Muscle of leg (tissue), 11 donors: ENCODE results near the gene CSH2. TPM values are rescaled to one million over a fixed set of nuclear protein-coding genes. Genes with fewer than 3 reads are reported as not detected.

Experiments used
- DNase-seq: peaks from one replicate; pipeline ENCODE4 v3.0.0; 2013
- H3K27ac ChIP-seq: one replicate; pipeline ENCODE4 v1.5.1; 2013; ENCODE audit warnings: mild to moderate bottlenecking, low read length, control low read depth
- H3K27me3 ChIP-seq: one replicate; pipeline ENCODE4 v1.6.1; 2013; ENCODE audit warnings: low read length; ENCODE audit not compliant: control insufficient read depth, insufficient read depth
- H3K36me3 ChIP-seq: one replicate; pipeline ENCODE4 v1.6.1; 2013; ENCODE audit warnings: low read length; ENCODE audit not compliant: control insufficient read depth, insufficient read depth
- H3K4me1 ChIP-seq: one replicate; pipeline ENCODE4 v1.6.1; 2013; ENCODE audit warnings: low read length; ENCODE audit not compliant: control insufficient read depth, insufficient read depth
- H3K4me3 ChIP-seq: one replicate; pipeline ENCODE4 v1.5.1; 2013; ENCODE audit warnings: low read length, control low read depth
- H3K9me3 ChIP-seq: replicated peaks from 2 replicates; pipeline ENCODE4 v1.6.1; 2013; ENCODE audit warnings: low read depth, low read length; ENCODE audit not compliant: control insufficient read depth
- WGBS: methylation state at CpG from one replicate; pipeline ENCODE4 v1.1.5; 2013; ENCODE audit warnings: missing lambda C conversion rate; ENCODE audit not compliant: insufficient coverage; 5-methylcytosine and 5-hydroxymethylcytosine counted together
- polyA plus RNA-seq, 8 donors: library from polyadenylated mRNA; unstranded; fragments of 120-200 nt; gene quantifications; one replicate each; pipeline versions ENCODE4 v1.2.1 to v1.2.3, GENCODE V29; 2013; ENCODE audit warnings: inconsistent platforms in 1 of 8, low replicate concordance in 1 of 8; ENCODE audit not compliant: insufficient read length in 8 of 8, insufficient read depth in 1 of 8
- total RNA-seq: library from RNA; stranded (reverse); fragments of 120-200 nt; gene quantifications from one replicate; pipeline ENCODE4 v1.2.4, GENCODE V29; 2013

The CSH2 gene
- total and polyA plus RNA-seq, 9 donors, result 0.31 to 10.1 (median 3.5) TPM; not detected in 1

GRCh38 chr17:63827002-63827800 is 46.3 kb downstream of the CSH2 start, which contains the start of the genes FTSJ3 and PSMC5:
Gene FTSJ3 (minus strand): TSS chr17:63827663. CDS start chr17:63826902, 761 bp downstream.
Gene PSMC5 (plus strand): TSS chr17:63827431. CDS start chr17:63827491, 60 bp downstream.
- Histone ChIP-seq H3K4me1 (peaks cover 15% of the 10 kb centered on the region), H3K9me3 (no peaks in the 10 kb centered on the region), H3K27ac (peak within 1 kb of the TSS; percentile 90), H3K27me3 (no peaks in the 10 kb centered on the region), H3K4me3 (peak within 1 kb of the TSS; percentile 92), H3K36me3 (peaks cover 68% of the 10 kb centered on the region)
- WGBS, result under 1% methylated on average over 45 of the region's 58 CpGs
- DNase-seq, result peak; percentile 99

- WGBS, result 0% methylated on average over 17 of the region's 31 CpGs
- peak overlapping the region; percentile 90 for H3K27ac ChIP-seq
- H3K27me3 ChIP-seq, result no peaks in the 10 kb centered on the region
- H3K9me3 ChIP-seq, result no peaks in the 10 kb centered on the region
- peak overlapping the region; percentile 92 for H3K4me3 ChIP-seq
- no peak for DNase-seq
- peaks cover 15% of the 10 kb centered on the region for H3K4me1 ChIP-seq
- peaks cover 68% of the 10 kb centered on the region for H3K36me3 ChIP-seq
Measured at GRCh38 chr17:63826468-63827001, 46.9 kb downstream of the CSH2 start.

DNA sequence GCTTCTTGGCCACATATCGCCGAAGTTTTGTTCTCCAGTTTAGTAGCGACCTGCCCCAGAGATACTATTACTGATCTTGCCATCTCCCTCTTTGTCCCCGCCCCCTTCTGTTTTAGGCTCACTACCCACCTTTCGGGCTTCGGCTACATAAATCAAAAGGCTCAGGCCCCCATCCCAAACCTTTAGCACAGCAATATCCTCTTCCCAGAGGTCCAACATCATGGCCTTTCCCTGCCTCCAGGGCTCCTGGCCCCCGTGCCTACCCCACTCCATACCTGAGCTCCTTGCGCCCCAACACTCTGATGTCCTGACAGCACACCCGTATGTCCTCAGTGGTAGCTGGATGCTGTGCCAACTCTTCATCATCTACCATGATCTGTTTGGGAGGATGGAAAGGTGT is 49.1 kb downstream of the CSH2 start:
- H3K9me3 ChIP-seq, result no peaks in the 10 kb centered on the region
- H3K36me3 ChIP-seq, result peaks cover 65% of the 10 kb centered on the region
- 95% methylated on average over 7 of the region's 9 CpGs for WGBS
- H3K27me3 ChIP-seq, result no peaks in the 10 kb centered on the region
- DNase-seq, result no peak
- H3K4me3 ChIP-seq, result no peak overlapping the region
- H3K27ac ChIP-seq, result no peak overlapping the region
- peaks cover 15% of the 10 kb centered on the region for H3K4me1 ChIP-seq

DNA sequence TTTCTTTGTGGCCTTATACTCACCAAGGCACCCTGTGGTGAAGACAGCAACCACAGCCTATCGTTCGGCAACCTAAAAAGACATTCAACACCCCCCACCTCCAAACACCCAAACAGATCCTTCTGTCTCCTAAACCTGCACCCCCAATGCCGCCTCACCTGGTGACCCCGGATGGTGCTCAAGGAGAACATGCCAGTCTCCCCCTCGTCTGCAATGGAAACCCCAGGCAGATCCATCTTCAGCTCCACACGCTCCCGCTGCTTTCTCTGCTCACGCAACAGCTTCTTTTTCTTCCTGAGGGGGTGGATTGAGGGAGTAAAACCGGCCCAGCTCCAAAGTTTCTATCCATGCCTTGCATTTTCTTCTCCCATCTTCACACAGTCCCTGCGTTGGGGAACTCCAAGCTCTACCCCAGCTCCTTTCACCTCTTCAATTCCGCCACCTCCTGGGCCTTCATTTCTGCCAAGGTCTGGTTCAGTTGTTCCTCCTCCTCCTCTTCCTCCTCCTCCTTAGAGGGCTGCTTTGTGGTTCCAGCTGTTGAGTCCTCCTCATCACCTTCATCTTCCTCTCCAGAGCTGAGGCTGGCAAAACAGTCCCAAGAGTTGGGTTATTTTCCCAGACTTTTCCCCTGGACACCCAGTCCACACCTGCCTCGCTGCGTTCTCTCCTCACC is 49.7 kb downstream of the CSH2 start:
- no peak overlapping the region for H3K27ac ChIP-seq
- peaks cover 63% of the 10 kb centered on the region for H3K36me3 ChIP-seq
- no peaks in the 10 kb centered on the region for H3K27me3 ChIP-seq
- no peak for DNase-seq
- WGBS, result 90% methylated on average over 8 of the region's 13 CpGs
- no peak overlapping the region for H3K4me3 ChIP-seq
- no peaks in the 10 kb centered on the region for H3K9me3 ChIP-seq
- peaks cover 15% of the 10 kb centered on the region for H3K4me1 ChIP-seq

- Histone ChIP-seq H3K27me3 (no peaks in the 10 kb centered on the region), H3K27ac (no peak overlapping the region), H3K9me3 (no peaks in the 10 kb centered on the region), H3K36me3 (peaks cover 75% of the 10 kb centered on the region), H3K4me1 (peaks cover 10% of the 10 kb centered on the region), H3K4me3 (no peak overlapping the region)
- no peak for DNase-seq
Measured at GRCh38 chr17:63822537-63822936, 50.9 kb downstream of the CSH2 start.

Other genes with a start within 250 kb of the CSH2 start
- 7.7 TPM for gene LIMD2, start 173.6 kb downstream of the CSH2 start, total RNA-seq
- gene LIMD2, start 173.6 kb downstream of the CSH2 start, polyA plus RNA-seq, result 10 to 100 TPM in 5 of 8 donors, 1 to 10 TPM in 3; 9.0 to 15.5 (median 11.7) TPM
- 15.1 TPM for gene STRADA, start 131.9 kb downstream of the CSH2 start, total RNA-seq
- gene STRADA, start 131.9 kb downstream of the CSH2 start, polyA plus RNA-seq, result 10 to 100 TPM; 20.3 to 35.4 (median 26.1) TPM
- 39.1 TPM for gene CCDC47, start 100.1 kb downstream of the CSH2 start, total RNA-seq
- gene CCDC47, start 100.1 kb downstream of the CSH2 start, polyA plus RNA-seq, result 10 to 100 TPM; 42.5 to 65.9 (median 52.9) TPM
- gene DDX42, start 99.5 kb downstream of the CSH2 start, total RNA-seq, result 61.8 TPM
- 100 to 1,000 TPM in 4 of 8 donors, 10 to 100 TPM in 4; 85.6 to 110 (median 96.5) TPM for gene DDX42, start 99.5 kb downstream of the CSH2 start, polyA plus RNA-seq
- 20.3 TPM for gene PSMC5, start 46.2 kb downstream of the CSH2 start, total RNA-seq
- gene PSMC5, start 46.2 kb downstream of the CSH2 start, polyA plus RNA-seq, result 100 to 1,000 TPM; 101 to 127 (median 114) TPM
- 29.1 TPM for gene FTSJ3, start 46.0 kb downstream of the CSH2 start, total RNA-seq
- 10 to 100 TPM; 35.2 to 45.4 (median 37.5) TPM for gene FTSJ3, start 46.0 kb downstream of the CSH2 start, polyA plus RNA-seq
- 39.1 TPM for gene SMARCD2, start 31.0 kb downstream of the CSH2 start, total RNA-seq
- 10 to 100 TPM; 24.5 to 41.9 (median 31.7) TPM for gene SMARCD2, start 31.0 kb downstream of the CSH2 start, polyA plus RNA-seq
- 0.27 TPM for gene GH2, start 8.3 kb upstream of the CSH2 start, total RNA-seq
- under 1 TPM in 1 of 8 donors, not detected in 7; 0.35 TPM for gene GH2, start 8.3 kb upstream of the CSH2 start, polyA plus RNA-seq
- 21.9 TPM for gene CSH1, start 22.9 kb upstream of the CSH2 start, total RNA-seq
- gene CSH1, start 22.9 kb upstream of the CSH2 start, polyA plus RNA-seq, result 10 to 100 TPM in 2 of 8 donors, 1 to 10 TPM in 5, under 1 TPM in 1; 0.78 to 15.9 (median 3.9) TPM
- gene CSHL1, start 37.6 kb upstream of the CSH2 start, total RNA-seq, result 0.27 TPM
- under 1 TPM in 3 of 8 donors, not detected in 5; 0.28 to 0.55 (median 0.30) TPM for gene CSHL1, start 37.6 kb upstream of the CSH2 start, polyA plus RNA-seq
- gene GH1, start 45.2 kb upstream of the CSH2 start, total RNA-seq, result not detected
- gene GH1, start 45.2 kb upstream of the CSH2 start, polyA plus RNA-seq, result under 1 TPM in 1 of 8 donors, not detected in 7; 0.18 TPM
- gene CD79B, start 58.7 kb upstream of the CSH2 start, total RNA-seq, result 3.8 TPM
- gene CD79B, start 58.7 kb upstream of the CSH2 start, polyA plus RNA-seq, result 1 to 10 TPM; 1.8 to 4.3 (median 2.5) TPM
- 23.3 TPM for gene SCN4A, start 99.2 kb upstream of the CSH2 start, total RNA-seq
- 10 to 100 TPM; 16.3 to 46.8 (median 36.8) TPM for gene SCN4A, start 99.2 kb upstream of the CSH2 start, polyA plus RNA-seq
- gene PRR29, start 124.7 kb upstream of the CSH2 start, total RNA-seq, result 0.75 TPM
- 1 to 10 TPM; 1.9 to 4.0 (median 3.0) TPM for gene PRR29, start 124.7 kb upstream of the CSH2 start, polyA plus RNA-seq
- 34.3 TPM for gene ICAM2, start 147.0 kb upstream of the CSH2 start, total RNA-seq
- gene ICAM2, start 147.0 kb upstream of the CSH2 start, polyA plus RNA-seq, result 10 to 100 TPM; 26.4 to 35.1 (median 30.3) TPM